DMS 273 (cell line): ENCODE results near the gene ORAI1.
"Not testable (repeated sequence)": the region's sequence is repeated elsewhere in the genome, so short reads cannot be mapped to it uniquely, and the experiment has no call there.

ENCODE experiments used
- DNase-seq: peaks from one replicate; lab custom pipeline; 2025; ENCODE audit not compliant: unreplicated experiment; lab: John Stamatoyannopoulos, UW

ORAI1 gene

GRCh38 chr12:121602766-121603165, 23.6 kb upstream of the ORAI1 start:
- DNase-seq: no peak

DNA sequence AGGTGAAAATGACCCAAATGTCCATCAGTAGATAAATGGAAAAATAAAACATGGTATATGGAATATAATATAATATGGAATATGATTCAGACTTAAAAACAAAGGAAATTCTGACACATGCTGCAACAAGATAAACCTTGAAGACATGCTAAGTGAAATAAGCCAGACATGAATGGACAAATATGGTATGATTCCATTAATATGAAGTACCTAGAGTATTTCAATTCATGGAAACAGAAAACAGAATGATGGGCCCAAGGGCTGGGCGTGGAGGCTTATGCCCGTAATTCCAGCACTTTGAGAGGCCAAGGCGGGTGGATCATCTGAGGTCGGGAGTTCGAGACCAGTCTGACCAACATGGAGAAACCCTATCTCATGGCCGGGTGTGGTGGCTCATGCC, 22.7 kb upstream of the ORAI1 start:
- DNase-seq: no peak

- DNase-seq: no peak
These were observed 18.0 kb upstream of the ORAI1 start for GRCh38 chr12:121608301-121608700.

DNA sequence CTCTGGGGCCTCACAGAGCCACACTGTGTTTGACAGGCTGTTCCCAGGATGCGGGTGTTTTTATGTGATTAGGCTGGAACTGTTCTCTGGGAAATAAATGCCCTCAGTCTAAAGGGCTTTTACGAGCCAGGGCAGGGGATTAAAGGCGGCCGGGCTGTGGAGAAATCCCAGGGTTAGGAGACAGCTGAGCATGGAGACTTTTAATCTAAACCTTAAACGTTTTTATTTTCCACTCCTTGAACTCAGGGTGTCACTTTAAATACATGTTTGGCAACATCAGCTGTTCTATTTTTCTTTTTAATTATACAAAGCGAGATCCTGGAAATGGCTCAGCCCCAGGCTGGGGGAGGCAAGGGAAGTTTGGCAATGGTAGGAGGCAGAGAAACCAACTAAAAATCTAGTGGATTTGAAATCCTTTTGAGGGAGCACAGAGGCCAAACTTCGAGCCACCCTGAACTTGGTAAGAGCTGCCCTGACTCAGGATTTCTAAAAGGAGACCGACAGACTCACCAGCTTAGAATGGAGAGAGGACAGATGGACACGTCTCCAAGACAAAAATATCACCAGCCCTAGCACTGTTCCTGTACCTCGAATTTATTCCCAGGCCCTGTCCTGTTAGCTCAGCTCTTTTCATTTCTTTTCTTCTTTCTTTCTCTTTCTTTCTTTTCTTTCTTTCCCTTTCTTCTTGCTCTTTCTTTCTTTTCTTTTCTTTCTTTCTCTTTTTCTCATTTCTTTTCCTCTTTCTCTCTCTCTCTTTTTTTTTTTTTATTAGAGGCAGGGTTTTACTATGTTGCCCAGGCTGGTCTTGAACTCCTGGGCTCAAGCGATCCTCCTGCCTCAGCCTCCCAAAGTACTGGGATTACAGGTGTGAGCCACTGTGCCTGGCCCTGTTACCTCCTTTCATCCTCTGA, 15.8 kb upstream of the ORAI1 start:
- peak; percentile 38 for DNase-seq

DNA sequence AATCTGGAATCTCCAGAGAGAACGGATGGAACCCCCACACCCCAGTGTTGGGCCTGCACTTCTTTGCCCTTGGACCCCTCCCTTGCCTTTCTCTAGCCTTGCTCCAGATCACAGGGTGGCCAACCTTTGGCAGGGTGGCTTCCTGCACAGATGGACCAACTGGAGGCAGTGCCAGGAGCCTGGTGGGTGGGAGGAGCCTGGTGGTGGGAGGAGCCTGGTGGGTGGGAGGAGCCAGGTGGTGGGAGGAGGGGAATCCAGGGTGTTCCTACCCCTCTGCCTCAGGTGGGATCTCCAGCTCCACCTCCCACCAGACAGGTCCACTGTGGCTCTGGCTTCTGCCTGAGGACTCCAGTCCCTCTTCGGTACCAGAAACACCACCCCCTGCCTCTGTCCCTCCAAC, 15.0 kb upstream of the ORAI1 start:
- DNase-seq: peak; percentile 71

GRCh38 chr12:121613462-121613861, 12.9 kb upstream of the ORAI1 start:
- DNase-seq: no peak

DNA sequence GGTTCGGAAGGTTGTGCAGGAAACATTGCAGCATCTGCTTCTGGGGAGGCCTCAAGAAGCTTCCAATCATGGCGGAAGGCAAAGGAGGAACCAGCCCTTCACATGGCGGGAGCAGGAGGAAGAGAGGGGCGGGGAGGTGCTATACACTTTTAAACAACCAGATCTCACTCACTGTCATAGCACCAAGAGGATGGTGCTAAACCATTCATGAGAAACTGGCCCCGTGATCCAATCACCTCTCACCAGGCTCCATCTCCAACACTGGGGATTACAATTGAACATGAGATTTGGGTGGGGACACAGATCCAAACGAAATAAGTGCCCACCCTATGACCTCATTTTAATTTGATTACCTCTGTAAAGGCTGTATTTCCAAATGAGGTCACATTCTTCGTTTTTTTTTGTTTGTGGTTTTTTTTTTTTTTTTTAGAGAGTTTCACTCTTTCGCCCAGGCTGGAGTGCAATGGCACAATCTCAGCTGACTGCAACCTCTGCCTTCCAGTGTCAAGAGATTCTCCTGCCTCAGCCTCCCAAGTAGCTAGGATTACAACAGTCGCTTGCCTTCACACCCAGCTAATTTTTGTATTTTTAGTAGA, 11.4 kb upstream of the ORAI1 start:
- no peak for DNase-seq

- no peak for DNase-seq
These were observed 7.6 kb upstream of the ORAI1 start for GRCh38 chr12:121618659-121619233.

- DNase-seq: no peak
These were observed 5.9 kb upstream of the ORAI1 start for GRCh38 chr12:121620333-121620891.

DNA sequence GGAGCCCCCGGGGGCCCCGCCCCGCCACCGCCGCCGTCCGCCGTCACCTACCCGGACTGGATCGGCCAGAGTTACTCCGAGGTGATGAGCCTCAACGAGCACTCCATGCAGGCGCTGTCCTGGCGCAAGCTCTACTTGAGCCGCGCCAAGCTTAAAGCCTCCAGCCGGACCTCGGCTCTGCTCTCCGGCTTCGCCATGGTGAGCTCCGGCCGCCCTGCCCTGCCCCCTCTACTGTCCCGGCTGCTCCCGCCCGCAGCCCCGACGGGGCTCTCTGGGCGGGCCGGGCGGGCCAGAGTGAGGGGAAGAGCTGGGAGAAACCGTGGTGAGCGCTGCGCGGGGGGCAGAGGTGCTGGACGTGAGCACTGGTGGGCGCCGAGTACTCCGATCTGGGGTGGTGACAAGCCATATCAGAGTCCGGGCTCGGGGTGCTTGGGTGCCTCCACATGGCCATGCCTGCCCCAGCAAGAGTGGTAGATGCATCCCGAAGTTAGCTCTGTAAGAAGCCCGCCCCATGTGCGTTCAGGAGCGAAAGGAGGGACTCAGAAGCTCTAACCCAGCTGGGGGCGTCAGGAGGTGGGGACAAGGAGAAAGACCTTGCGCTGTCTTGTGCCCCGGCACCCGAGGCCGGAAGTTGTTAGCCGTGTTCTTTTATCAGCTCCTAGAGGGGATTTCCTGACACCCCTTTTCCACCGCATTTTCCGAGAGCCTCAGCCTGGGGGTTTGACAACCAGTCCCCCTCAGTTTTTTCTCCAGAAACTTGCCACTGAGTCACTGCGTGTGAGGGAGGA, 717 bp downstream of the ORAI1 start:
- peak; percentile 70 for DNase-seq

GRCh38 chr12:121628037-121628436, 1.7 kb downstream of the ORAI1 start:
- no peak for DNase-seq

- no peak for DNase-seq
These were observed 2.2 kb downstream of the ORAI1 start for GRCh38 chr12:121628536-121628935.

DNA sequence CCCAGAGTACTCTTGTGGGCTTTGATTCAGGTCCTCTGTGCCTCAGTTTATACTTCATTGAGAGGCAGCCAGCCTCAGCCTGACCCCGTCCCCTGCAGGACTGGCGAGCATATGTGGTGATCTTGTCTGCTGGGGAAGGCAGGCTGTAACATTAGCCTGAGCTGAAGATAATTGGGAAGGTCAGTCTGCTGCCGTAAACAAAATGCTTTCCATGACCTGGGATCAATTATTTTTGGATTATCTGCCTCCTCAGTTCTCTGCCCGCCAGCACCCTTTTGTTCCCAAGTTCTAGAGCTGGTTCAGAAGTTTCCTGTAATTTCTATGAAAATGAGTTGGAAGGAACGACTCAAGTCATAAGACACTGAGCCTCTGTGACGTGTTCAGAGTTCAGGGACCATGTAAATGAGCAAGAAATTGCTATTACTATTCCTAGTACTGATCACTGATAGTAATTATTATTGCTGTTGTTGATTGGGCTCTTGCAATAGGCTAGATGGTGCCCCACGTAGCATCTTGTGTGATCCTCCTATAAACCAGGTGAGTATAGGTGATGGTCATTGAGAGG, 4.5 kb downstream of the ORAI1 start:
- no peak for DNase-seq

DNA sequence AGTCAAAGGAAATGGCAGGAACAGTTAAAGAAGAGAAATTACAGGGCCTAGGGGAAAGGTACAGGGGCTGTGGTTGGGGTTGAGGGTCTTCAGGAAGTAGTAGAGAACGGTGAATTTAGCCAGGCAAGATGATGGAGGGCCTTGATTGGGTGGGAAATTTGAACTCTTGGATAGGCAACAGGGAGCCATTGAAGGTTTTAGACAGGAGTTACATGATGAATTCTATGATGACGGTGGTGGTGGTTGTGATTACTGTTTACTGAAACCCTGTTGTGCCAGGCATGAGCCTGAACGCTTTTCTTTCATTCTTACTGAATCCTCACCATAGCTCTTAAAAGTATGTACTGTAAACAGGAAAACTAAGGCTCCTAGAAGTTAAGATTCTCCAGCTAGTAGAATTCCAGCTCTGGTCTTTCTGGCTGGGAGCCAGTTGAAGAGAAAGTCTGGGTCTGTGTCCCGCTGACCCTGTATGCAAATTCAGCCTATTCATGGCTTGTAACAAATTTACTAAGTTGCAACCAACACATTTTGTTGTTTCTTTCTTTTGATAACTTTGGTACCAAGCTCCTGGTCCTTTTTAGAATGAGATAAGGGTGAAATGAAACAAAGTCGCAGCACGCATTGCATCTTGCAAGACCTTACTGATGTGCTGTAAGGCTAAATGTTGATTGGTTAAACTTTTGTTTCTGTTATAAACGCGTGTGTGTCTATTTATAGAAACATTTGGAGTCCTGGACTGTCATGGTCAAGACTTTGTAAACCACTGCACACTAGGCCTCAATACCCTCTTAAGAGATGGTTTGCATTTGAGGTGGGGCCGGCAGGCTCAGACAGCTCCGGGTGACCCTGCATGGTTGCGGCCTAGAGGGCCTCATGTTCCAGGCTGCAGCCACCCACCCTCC, 6.0 kb downstream of the ORAI1 start:
- DNase-seq: no peak

GRCh38 chr12:121633833-121634196, 7.5 kb downstream of the ORAI1 start:
- DNase-seq: not testable (repeated sequence)

DNA sequence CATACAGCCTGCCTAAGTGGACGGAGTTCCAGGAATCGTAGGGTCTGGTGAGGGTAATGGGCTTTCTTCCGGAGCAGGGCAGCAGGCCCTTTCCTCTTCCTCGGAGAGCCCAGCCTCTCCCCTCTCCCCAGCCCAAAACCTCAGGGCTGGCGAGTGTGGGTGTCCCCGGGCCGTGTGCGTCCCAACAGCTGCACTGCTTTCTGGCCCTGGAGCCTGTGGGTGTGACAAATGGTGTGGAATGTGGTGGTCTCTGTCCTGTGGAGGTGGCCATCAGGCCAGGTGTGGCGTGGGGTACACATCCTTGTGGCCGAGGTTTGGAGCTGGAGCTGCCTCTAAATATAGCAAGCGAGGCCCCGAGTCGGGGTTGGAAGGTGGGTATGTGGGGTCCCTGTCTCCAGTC, 8.5 kb downstream of the ORAI1 start:
- DNase-seq: no peak

GRCh38 chr12:121637231-121637914, 11.0 kb downstream of the ORAI1 start:
- DNase-seq: no peak

GRCh38 chr12:121638298-121639202, 12.2 kb downstream of the ORAI1 start:
- DNase-seq: no peak
